Kidney (tissue), 14 donors: ENCODE measurements around the gene TMPRSS4. TPM values are rescaled to one million over a fixed set of nuclear protein-coding genes. Genes with fewer than 3 reads are reported as not detected.

Source experiments
- DNase-seq, 5 donors: peaks; one replicate each; pipeline ENCODE4 v3.0.0-alpha.2; 2013 to 2020
- FAIRE-seq: peaks from 2 replicates; lab custom pipeline; 2012; peaks lifted over from hg19 to GRCh38; lab: Jason Lieb, UNC
- H3K27ac ChIP-seq, 2 donors: one replicate each; pipeline ENCODE4 v1.7.0; 2013; ENCODE audit warnings: low read depth in 2 of 2, low read length in 2 of 2, inconsistent platforms in 1 of 2
- H3K27me3 ChIP-seq: one replicate; pipeline ENCODE4 v1.7.1; 2013; ENCODE audit warnings: low read length, inconsistent platforms; ENCODE audit not compliant: control insufficient read depth, insufficient read depth
- H3K36me3 ChIP-seq, 3 donors: one replicate each; pipeline versions ENCODE4 v1.7.0 to v1.7.1; 2013; ENCODE audit warnings: low read length in 3 of 3, control low read depth in 1 of 3, inconsistent platforms in 1 of 3; ENCODE audit not compliant: insufficient read depth in 3 of 3, control insufficient read depth in 2 of 3
- H3K4me1 ChIP-seq, 3 donors: one replicate each; pipeline versions ENCODE4 v1.7.0 to v1.7.1; 2013; ENCODE audit warnings: low read length in 3 of 3, inconsistent platforms in 1 of 3, low read depth in 1 of 3; ENCODE audit not compliant: control insufficient read depth in 2 of 3, insufficient read depth in 2 of 3
- H3K4me3 ChIP-seq, 3 donors: one replicate each; pipeline versions ENCODE4 v1.7.0 to v1.8.1; 2013; ENCODE audit warnings: low read length in 3 of 3, control low read depth in 1 of 3, inconsistent platforms in 1 of 3
- H3K9ac ChIP-seq, 3 donors: one replicate each; pipeline versions ENCODE4 v1.7.0 to v1.7.1; 2013; ENCODE audit warnings: low read length in 3 of 3, control low read depth in 1 of 3, inconsistent platforms in 1 of 3
- H3K9me3 ChIP-seq, 3 donors: one replicate each; pipeline versions ENCODE4 v1.7.0 to v1.7.1; 2013; ENCODE audit warnings: low read length in 3 of 3, control low read depth in 1 of 3, inconsistent platforms in 1 of 3; ENCODE audit not compliant: control insufficient read depth in 2 of 3, insufficient read depth in 1 of 3
- CTCF ChIP-seq: IDR thresholded peaks from 3 replicates; pipeline ENCODE4 v1.5.1; 2012; ENCODE audit warnings: mild to moderate bottlenecking, moderate library complexity, borderline replicate concordance; ENCODE audit not compliant: insufficient read depth; ENCODE audit errors: extremely low read depth
- intact Hi-C: fragments of 100-400 bp; cut with DNase I; formaldehyde crosslinking; loops from one replicate; pipeline ENCODE4 v1.11.1; 2022
- polyA plus RNA-seq: library from polyadenylated mRNA; stranded (reverse); fragments of 350-450 nt; fragmentation: Illumina TruSeq; extraction: RNeasy Lipid Tissue Mini Kit (QIAGEN cat#74804); gene quantifications from one replicate; pipeline ENCODE4 v1.2.3, GENCODE V29; 2014; ENCODE audit warnings: low read depth, low replicate concordance; ENCODE audit not compliant: insufficient read depth
- total RNA-seq: library from RNA; stranded (reverse); fragmentation: NEBNext Ultra II Directional; extraction: Animal tissue kit (Norgen Biotek cat#: 25700); gene quantifications from one replicate; pipeline ENCODE4 v1.2.1, GENCODE V29; 2021
- donor health status: control.
- donor health status: control.
- donor health status: control.
- donor health status: control.
- donor health status: control.
- donor health status: DM: yes; HTN: yes; CAD: no.
- donor health status: Normal renal cell carcinoma (clear cell type).

The TMPRSS4 gene
- total and polyA plus RNA-seq, 2 donors from 2014 or later, result 27.8 to 234 TPM

GRCh38 chr11:118147502-118147901 lies 70.6 kb downstream of the TMPRSS4 start:
- no peak overlapping the region for H3K27ac ChIP-seq
- no peak for TF ChIP-seq CTCF
- FAIRE-seq, result no peak
- peaks cover 5% of the 10 kb centered on the region for H3K27me3 ChIP-seq
- no peak overlapping the region for H3K4me3 ChIP-seq
- intact Hi-C loops, result no loop called here
- H3K9me3 ChIP-seq, result no peaks in the 10 kb centered on the region
- no peak overlapping the region for H3K9ac ChIP-seq
- H3K4me1 ChIP-seq, result peaks cover 0 to 13% (median 0%) of the 10 kb centered on the region in 3 donors
- DNase-seq, result no peak
- no peaks in the 10 kb centered on the region for H3K36me3 ChIP-seq

- FAIRE-seq, result no peak
- H3K27ac ChIP-seq, result no peak overlapping the region
Measured at GRCh38 chr11:118148240-118148639, 71.4 kb downstream of the TMPRSS4 start.

GRCh38 chr11:118148856-118149255 lies 72.0 kb downstream of the TMPRSS4 start:
- Histone ChIP-seq H3K9ac (no peak overlapping the region), H3K27ac (no peak overlapping the region), H3K27me3 (peaks cover 8% of the 10 kb centered on the region), H3K4me1 (peaks cover 0 to 16% (median 0%) of the 10 kb centered on the region in 3 donors), H3K9me3 (no peaks in the 10 kb centered on the region), H3K36me3 (no peaks in the 10 kb centered on the region), H3K4me3 (no peak overlapping the region)
- intact Hi-C loops, result no loop called here
- no peak for TF ChIP-seq CTCF
- FAIRE-seq, result no peak
- no peak for DNase-seq

More at GRCh38 chr11:118148240-118148639, 71.4 kb downstream of the TMPRSS4 start:
- H3K27me3 ChIP-seq, result peaks cover 5% of the 10 kb centered on the region
- intact Hi-C loops, result no loop called here
- H3K4me1 ChIP-seq, result peaks cover 0 to 15% (median 0%) of the 10 kb centered on the region in 3 donors
- no peak overlapping the region for H3K9ac ChIP-seq
- H3K4me3 ChIP-seq, result no peak overlapping the region
- no peak for DNase-seq
- no peaks in the 10 kb centered on the region for H3K9me3 ChIP-seq
- TF ChIP-seq CTCF, result no peak
- H3K36me3 ChIP-seq, result no peaks in the 10 kb centered on the region

GRCh38 chr11:118149493-118149892 lies 72.6 kb downstream of the TMPRSS4 start:
- no peaks in the 10 kb centered on the region for H3K36me3 ChIP-seq
- H3K4me1 ChIP-seq, result peaks cover 0 to 16% (median 0%) of the 10 kb centered on the region in 3 donors
- no peak for TF ChIP-seq CTCF
- H3K27ac ChIP-seq, result no peak overlapping the region
- H3K27me3 ChIP-seq, result peaks cover 10% of the 10 kb centered on the region
- no peak overlapping the region for H3K4me3 ChIP-seq
- H3K9me3 ChIP-seq, result no peaks in the 10 kb centered on the region
- no peak for DNase-seq
- intact Hi-C loops, result no loop called here
- H3K9ac ChIP-seq, result no peak overlapping the region
- FAIRE-seq, result no peak
